C1 segment of cervical spinal cord (tissue), 14 donors: ENCODE measurements around the gene ARRB2.

ENCODE experiments used
- DNase-seq, 14 donors: peaks; one replicate each; lab custom pipeline; 2025; lab: John Stamatoyannopoulos, UW

The ARRB2 gene

GRCh38 chr17:4725646-4726310 is 15.3 kb downstream of the ARRB2 start:
- DNase-seq, result no peak

GRCh38 chr17:4728124-4728523 is 17.7 kb downstream of the ARRB2 start:
- DNase-seq, result no peak

GRCh38 chr17:4733073-4733531 is 22.7 kb downstream of the ARRB2 start:
- DNase-seq, result peak in 3 of 14 donors; percentile 16 to 35 (median 29)

- no peak for DNase-seq
Measured at GRCh38 chr17:4734857-4735475, 24.5 kb downstream of the ARRB2 start.

GRCh38 chr17:4735876-4736651 is 25.6 kb downstream of the ARRB2 start:
- peak in 6 of 14 donors; percentile 9 to 48 (median 30) for DNase-seq

GRCh38 chr17:4738136-4739121 is 28.0 kb downstream of the ARRB2 start:
- no peak for DNase-seq

GRCh38 chr17:4739122-4740024 is 28.9 kb downstream of the ARRB2 start, which contains the start of the genes CXCL16 and ZMYND15:
Gene CXCL16, minus strand, starts transcription at chr17:4739928. Its CDS starts 589 bp downstream, at chr17:4739339.
Gene ZMYND15, plus strand, starts transcription at chr17:4739833. Its CDS starts 716 bp downstream, at chr17:4740549.
- peak in 7 of 14 donors; percentile 21 to 69 (median 45) for DNase-seq

GRCh38 chr17:4740025-4740351 is 29.6 kb downstream of the ARRB2 start:
- DNase-seq, result no peak

- no peak for DNase-seq
Measured at GRCh38 chr17:4740584-4740983, 30.2 kb downstream of the ARRB2 start.

- DNase-seq, result no peak
Measured at GRCh38 chr17:4741544-4741943, 31.1 kb downstream of the ARRB2 start.

GRCh38 chr17:4742133-4742532 is 31.7 kb downstream of the ARRB2 start:
- DNase-seq, result no peak

GRCh38 chr17:4742629-4743028 is 32.2 kb downstream of the ARRB2 start:
- no peak for DNase-seq

- DNase-seq, result no peak
Measured at GRCh38 chr17:4743216-4743615, 32.8 kb downstream of the ARRB2 start.

- DNase-seq, result no peak
Measured at GRCh38 chr17:4743898-4744297, 33.5 kb downstream of the ARRB2 start.

- no peak for DNase-seq
Measured at GRCh38 chr17:4744999-4745969, 34.9 kb downstream of the ARRB2 start.

GRCh38 chr17:4747847-4748246 is 37.4 kb downstream of the ARRB2 start:
- peak in 1 of 14 donors; percentile 16 for DNase-seq

GRCh38 chr17:4748686-4749085 is 38.3 kb downstream of the ARRB2 start:
- DNase-seq, result no peak

- DNase-seq, result no peak
Measured at GRCh38 chr17:4750606-4751005, 40.2 kb downstream of the ARRB2 start.

GRCh38 chr17:4751932-4752331 is 41.5 kb downstream of the ARRB2 start:
- no peak for DNase-seq
